ENCODE results near the gene DNAJB12.
"Not testable (repeated sequence)": the region's sequence is repeated elsewhere in the genome, so short reads cannot be mapped to it uniquely, and the experiment has no call there.

The DNAJB12 gene

DNA sequence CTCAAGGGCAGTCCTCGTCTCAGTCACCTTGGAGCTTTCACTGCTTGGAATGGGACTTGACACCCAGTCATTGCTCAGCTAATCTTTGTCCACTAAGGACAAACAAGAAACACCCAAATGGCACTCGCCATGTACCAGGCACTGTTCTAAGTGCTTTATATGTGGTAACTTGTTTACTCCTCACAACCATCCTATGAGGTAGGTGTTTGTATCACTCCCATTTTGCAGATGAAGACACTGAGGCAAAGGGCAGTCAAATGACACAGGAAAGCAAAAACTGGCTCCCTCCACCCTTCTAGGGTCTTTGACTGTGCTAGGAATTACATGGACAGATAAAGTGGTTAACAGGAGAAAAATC is 24.7 kb downstream of the DNAJB12 start:
- no peak for DNase-seq

- DNase-seq = no peak
Measured at GRCh38 chr10:72329290-72330068, 25.2 kb downstream of the DNAJB12 start.

- DNase-seq = no peak
Measured at GRCh38 chr10:72328829-72329204, 25.9 kb downstream of the DNAJB12 start.

- DNase-seq = peak; percentile 19 to 46
Measured at GRCh38 chr10:72328045-72328828, 26.5 kb downstream of the DNAJB12 start.

- not testable (repeated sequence) for DNase-seq
Measured at GRCh38 chr10:72326665-72327603, 27.8 kb downstream of the DNAJB12 start.

GRCh38 chr10:72325243-72326175 is 29.2 kb downstream of the DNAJB12 start:
- not testable (repeated sequence) for DNase-seq

- DNase-seq = peak; percentile 13 to 17
Measured at GRCh38 chr10:72323771-72324191, 30.9 kb downstream of the DNAJB12 start.

GRCh38 chr10:72323108-72323749 is 31.5 kb downstream of the DNAJB12 start:
- DNase-seq = no peak

- no peak for DNase-seq
Measured at GRCh38 chr10:72322280-72323058, 32.2 kb downstream of the DNAJB12 start.

DNA sequence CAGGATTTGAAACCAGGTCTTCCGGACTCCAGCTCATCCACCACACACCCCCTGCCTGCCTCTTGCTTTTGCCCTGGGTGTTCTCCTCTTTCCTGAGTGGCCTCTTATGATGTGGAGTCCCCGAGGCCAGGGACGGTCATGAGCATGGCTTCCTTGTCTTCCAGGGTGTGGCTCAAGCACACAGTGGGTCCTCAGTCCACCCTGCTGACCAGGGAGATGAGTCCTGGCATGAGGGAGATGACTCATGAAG is 32.8 kb downstream of the DNAJB12 start:
- DNase-seq = no peak

- no peak for DNase-seq
Measured at GRCh38 chr10:72321248-72322029, 33.3 kb downstream of the DNAJB12 start.

DNA sequence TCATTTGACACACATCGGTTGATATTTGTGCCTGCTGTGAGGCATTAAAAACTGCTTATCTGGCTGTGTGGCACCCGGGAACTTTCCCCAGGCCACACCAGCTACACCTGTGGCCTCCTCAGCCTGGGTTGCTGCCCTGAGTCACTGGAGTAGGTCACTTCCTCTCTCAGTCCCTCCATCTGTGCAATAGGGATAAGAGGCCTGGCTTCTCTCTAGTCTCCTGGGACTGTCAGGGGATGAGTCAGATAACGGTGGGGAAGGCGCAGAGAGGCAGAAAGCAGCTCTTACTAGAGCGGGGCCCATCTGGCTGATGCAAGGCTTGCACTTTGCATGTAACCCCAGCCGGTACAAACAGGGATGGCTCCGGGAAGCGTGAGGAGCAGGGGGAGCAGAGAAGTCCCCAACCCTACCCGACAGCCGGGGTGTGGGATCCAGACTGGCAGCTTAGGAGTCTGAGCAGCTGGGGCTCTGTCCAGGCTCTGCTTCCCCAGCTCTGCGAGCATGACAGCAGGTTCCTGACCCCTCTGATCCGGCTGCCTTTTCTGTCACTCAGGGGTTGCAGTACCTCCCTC is 34.0 kb downstream of the DNAJB12 start:
- DNase-seq = peak; percentile 93

DNA sequence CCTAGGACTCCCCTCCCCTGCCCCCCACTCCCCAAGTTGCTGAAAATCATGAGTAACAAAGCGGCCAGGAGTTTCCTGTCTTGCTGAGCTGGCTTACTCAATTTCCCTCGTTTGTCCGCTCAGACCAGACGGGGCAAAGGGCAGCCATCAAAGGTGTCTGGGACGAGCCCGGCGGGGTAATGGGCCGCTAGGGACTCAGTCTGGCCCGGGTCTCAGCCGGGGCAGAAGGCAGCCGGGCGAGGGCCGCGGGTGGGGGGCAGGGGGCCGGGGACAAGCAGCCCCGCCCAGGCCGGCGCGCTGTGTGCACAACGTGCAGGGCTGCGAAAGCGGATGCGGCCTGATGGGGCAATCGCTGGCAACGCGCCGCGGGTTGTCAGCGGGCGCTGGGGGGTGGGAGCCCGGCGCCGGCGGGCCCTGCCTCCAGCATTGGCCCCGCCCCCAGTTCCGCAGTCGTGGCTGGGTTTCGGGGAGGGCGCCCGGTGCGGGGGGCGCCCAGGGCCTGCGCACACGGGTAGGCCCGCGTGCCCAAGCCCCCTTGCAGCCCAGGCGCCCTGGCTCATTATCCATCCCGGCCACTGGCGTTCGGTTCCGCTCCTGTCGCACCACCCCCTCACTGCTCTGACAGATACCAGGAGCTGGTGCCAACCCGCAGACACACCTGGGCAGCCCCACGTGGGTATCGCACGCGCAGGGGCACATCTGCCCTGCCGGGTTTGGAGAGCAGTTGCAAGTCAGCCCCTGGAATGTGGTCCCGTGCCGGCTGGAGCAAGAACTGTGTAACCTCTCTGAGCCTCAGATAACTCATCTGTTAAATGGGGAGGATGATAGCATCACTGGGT is 35.1 kb downstream of the DNAJB12 start:
- peak; percentile 74 to 84 for DNase-seq

DNA sequence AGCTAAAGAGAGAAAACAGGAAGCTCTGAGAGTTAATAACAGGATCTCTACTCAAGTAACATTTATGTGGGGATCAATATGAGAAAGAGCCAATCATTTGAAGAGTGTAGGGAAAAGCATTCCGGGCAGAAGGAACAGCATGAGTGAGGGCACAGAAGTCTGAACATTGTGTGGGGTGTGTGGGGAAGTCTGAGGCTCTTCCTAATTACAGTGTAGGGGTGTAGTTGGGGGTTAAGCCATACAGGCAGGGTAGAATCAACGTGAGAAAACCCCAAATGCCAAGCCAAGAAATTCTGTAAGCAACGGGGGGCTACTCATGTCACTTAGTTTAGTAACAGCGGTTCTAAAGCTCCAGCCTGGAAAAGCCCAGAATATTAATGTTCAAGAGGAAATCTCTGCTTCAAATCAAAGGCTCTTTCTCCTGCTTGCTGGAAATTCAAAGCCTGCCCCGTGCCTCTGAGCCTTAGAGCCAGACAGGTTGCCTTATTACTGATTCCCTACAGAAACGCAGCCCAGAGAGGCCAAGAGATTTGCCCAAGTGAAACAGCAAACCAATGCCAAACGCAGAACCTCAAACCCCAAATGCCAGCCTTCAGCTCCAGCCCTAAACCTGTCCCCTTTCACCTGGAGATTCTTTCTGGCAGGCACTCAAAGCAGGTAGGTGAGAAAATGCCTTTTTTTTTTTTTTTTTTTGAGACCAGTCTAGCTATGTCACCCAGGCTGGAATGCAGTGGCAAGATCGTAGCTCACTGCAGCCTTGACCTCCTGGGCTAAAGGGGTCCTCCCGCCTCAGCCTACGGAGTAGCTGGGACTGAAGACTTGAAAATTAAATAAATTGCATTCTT is 36.1 kb downstream of the DNAJB12 start:
- DNase-seq = peak in 1 of 2 experiments; percentile 28

GRCh38 chr10:72316748-72317435 is 37.8 kb downstream of the DNAJB12 start:
- DNase-seq = peak; percentile 63 to 68

- DNase-seq = no peak
Measured at GRCh38 chr10:72316386-72316700, 38.4 kb downstream of the DNAJB12 start.
